NCI-H1417 treated with DMSO at 0.1 percent for 48 hours (cell line): Measurements from ENCODE around the gene MARK2.
A peak's percentile ranks its signal among the peaks of the same experiment; 100 is the strongest.

Source experiments
- DNase-seq: peaks from one replicate; lab custom pipeline; 2025; lab: John Stamatoyannopoulos, UW

The MARK2 gene

DNA sequence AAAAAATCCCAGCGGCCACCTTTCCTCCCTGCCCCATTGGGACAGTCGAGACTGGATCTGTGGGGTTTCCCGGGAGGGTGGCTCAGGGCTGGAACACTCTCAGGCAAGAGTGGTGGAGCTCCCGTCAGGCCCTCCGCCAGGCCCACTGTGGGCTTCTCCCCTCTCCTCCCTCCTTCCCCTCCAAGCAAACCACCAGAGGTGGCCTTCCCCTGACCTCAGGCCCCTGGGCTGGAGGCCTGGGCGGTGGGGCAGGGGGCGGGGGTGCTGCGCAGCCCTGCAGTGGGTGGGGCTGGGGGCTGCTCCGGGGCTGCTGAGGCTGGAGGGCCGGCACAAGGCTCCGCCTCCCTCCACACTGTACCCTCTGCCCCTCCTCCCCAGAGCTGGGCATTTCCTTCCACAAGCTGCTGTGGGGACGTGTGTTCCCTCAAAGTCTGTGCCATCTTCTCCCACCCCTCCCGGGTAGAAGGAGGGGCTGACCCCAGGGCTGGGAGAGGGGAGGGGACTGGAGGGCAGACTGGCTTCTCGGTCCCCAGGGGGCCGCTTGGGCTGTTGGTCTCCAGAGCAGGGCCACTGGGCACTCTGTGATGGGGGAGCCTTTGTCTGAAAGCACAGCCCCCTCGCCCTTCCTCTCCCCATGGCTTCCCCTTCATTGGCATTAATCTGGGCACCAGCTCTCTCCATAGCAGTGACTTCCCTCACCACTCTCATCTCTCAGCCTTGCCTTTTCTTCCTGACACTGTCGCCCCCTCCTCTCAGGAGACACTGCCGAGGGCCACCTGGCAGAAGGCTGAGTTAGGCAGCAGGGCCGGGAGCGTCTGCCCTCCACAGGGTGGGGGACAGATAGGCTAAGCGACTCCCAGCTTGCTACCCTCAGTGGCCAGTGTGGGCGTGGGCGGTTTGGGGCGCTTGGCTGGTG is 70.9 kb downstream of the MARK2 start:
- no peak for DNase-seq

DNA sequence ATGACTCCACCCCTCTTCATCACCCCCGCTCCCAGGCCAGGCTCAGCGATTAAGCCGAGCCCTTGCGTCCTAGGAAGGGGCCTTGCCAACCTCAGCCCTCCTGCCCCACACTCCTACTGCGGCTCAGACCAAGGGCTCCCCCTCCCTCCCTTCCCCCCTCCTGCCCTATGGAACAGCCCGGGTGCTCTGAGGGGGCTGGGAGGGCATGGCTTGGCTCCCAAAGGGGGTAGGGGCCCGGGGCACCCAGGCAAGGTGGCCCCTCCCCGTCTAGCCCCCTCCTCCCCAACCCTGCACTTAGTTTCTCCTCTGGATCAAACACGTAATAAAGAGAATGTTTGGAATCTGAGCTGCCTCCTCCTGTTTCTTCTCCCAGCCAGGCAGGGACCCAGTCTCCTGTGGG is 71.8 kb downstream of the MARK2 start:
- no peak for DNase-seq

DNA sequence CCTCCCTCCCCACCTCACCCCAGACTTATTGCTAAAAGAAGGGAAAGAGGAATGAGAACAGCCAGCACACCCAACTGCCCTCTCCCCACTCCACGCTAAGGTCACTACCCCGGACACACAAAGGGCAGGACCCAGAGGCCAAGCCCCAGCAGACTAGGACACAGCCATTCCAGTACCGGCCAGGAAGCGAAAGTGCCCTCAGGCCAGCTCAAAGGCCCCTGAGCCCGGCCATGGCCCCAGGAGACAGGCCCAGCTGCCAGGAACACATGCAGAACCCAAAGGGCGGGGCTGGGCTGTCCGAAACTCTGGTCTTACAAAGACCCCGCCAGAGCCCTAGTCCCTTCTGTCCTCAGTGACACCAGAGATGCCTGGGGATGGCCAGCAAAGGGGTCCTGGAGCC is 72.5 kb downstream of the MARK2 start:
- no peak for DNase-seq

DNA sequence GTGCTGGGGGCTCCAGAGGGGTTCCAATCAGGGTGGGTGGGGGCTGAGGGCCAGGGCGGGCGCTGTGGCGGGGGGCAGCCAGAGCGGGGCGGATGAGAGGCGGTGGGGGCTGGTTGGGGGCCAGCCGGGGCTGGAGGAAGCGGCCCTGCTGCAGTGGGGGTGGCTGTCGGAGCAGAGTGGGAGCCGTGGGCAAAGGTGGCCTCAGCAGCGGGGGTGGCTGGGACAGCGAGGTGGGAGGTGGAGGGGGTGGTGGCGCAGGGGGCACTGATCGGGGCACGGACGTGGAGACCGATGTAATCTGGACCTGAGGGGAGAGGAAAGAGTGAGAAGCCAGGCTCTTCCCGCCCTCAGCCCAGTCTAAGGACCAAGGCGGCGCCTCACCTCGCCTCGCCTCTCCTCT is 73.0 kb downstream of the MARK2 start:
- no peak for DNase-seq

DNA sequence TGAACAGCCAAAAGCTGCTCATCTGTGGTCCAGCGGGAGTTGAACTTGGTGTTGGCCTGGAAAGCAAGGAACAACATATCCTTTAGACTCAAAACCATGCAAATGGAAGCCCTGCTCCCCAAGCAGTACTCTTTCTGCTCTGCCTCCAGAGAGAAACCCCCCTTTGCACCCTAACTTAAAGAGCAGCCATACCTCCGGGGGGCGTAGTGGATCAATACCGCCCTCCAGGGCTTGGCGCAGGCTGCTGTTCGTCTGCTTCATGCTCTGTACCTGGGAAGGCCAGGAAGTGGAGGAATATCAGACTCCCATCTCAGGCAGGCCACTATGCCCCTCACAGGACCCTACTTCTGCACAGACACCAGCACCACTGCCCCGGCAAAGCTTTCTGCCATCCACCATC is 73.8 kb downstream of the MARK2 start:
- no peak for DNase-seq

DNA sequence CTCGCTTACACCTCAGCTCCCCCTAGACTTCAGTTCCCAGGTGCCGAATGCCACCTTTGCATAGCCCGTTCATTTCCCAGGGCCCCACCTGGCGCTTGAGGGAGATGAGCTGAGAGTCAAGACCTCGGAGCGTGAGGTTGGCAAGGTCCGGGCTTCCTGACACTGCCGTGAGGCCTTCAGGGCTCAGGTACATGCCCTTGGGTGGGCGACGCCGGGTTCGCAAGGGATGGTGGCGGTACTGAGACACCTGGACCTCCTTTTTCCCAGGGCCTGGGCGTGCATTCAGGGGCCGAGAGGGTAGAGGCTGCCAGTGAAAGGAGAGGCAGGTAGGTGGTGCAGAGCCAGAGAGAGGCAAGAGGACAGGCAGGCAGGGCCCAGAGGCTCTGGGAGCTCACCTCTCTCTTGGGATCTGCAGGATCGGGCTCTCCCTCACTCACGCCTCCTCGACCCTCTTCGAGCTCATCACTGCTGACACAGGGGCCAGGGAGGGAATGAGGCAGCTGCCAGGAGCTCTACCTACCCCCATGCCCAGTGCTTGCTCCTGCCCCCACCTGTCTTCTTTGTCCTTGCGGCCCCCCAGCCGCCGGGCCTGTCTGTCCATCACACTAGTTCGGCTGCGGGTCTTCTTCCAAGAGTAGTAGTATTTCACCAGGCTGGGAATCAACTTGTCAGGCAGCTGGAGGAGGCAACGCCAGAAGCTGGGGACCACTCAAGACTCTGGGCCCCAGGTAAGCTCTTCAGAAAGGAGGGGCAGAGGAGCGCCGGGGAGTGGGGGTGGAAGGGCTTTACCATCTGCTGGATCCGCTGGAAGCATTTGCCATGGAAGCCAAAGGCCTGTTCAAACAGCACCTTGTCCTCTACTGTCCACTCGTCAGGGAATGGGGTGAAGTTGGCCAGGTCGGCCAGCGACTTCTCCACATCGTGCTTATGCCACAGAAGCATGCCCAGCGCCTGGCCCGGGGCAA is 75.2 kb downstream of the MARK2 start:
- no peak for DNase-seq

DNA sequence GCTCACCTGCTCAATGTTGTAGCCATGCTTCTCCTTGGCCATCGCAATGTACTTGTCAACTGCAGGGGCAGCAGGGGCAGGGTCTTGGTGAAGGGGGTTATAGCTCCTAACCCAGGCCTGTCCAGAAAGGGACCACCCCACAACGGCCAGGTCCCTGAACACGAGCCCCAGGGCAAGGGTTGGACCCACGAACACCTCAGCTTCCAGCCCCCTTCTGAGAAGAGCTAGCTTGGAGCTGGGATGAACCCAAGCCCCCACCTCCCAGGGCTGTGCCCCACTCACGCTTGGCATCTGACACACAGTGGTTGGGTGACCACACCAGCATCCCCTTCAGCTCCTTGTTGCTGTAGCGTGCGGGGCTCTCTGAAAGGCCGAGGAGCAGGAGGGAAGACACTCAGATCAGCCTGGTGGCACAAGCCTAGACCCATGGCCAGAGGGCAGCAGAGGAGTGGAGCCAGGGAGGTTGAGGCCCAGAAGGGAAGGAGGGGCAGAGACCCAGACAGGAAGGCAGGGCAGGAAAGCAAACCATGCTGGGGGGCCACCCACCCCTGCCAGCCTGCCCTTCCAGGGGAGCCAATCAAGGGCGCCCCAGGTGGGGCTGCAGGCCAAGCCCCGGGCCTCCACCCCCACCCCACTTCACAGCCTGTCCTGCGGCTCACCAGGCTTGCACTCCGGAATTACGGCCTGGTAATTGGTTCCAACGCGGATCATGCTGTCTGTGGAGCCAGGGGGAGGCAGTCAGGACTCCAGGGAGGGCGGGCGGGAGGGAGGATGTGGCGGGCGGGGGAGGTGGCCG is 76.2 kb downstream of the MARK2 start:
- no peak for DNase-seq

DNA sequence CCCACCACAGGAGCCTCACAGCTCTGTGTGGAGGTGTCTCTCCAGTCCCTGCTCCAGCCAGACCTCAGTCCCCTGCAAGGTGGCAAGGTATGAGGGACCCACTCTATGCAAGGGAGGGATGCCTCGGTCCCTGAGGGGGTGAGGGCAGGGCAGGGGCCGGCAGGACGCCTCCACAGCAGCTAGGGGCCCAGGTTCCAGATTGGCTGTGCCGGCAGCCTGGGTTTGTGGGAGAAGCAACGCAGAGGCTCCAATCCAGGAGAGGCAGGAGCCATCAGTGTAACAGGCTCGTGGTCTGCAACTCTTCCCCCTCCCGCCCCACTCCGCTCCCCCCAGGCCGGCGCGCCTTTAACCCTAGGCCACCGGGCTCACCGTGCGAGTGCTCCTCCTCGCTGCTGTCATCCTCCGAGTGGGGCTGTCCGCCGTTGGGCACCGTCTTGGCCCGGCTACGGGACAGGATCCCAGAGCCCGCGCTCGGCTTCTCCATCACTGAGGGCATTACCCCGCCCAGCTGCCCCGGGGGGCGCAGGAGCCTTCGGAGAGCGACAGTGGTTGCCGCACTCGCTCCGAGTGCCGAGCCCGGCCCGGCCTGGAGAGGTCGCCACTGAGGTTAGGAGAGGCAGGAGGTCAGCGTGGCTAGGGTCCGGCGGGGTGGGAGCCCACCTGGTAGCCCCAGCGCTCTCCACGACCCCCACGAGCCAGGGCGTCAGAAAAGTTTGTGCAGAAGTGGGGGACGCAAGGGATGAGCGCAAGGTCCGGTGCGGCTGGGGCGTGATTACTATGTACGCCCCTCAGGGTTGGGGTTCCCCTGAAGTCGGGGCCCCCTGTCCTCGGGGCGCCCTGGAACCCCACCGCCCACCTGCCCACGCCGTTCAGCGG is 77.3 kb downstream of the MARK2 start:
- DNase-seq = peak; percentile 29

DNA sequence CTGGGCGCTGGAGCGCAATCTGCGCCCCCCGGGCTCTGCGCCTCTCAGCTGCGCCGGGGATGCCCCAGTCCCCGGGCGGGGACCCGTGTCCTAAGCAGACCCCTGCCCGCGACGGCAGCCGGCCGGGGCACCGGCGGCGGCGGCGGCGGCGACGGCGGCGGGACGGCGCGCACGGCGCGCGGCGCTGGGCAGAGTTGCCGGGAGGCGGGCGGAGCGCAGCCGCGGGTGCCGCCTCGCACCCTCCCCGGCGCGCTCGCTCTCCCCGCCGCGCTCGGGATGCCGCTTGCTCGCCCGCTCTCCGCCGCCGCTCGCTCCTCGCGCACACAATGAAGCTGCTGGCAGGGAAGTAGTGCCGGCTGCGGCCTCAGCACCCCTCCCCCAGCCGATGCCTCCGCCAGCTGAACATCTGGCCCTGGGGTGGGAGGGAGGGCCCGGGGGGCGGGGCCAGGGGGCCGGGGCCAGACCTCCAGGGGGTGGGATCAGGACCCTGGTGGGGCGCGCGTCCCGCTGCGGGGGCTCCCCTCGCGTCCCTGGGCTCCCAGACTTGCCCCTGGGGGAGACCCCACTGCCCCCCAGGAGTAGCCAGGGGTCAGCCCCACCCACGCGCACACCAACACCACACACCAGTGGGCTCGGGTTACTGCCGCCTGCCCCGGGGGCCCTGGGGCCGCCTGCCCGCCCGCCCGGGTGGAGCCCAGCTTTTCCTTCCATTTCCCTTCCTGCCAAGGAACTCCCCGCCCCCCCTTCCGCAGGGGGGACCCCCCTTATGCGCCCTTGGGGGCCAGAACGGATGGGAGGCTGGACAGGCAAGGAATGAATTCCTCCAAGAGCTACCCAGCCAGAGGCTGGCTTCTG is 78.2 kb downstream of the MARK2 start, which contains the start of gene RCOR2:
Gene RCOR2 (minus strand): TSS at position 328 of the 855 bp plus-strand sequence. CDS start 708 bp downstream, outside the sequence.
- DNase-seq = peak; percentile 56

DNA sequence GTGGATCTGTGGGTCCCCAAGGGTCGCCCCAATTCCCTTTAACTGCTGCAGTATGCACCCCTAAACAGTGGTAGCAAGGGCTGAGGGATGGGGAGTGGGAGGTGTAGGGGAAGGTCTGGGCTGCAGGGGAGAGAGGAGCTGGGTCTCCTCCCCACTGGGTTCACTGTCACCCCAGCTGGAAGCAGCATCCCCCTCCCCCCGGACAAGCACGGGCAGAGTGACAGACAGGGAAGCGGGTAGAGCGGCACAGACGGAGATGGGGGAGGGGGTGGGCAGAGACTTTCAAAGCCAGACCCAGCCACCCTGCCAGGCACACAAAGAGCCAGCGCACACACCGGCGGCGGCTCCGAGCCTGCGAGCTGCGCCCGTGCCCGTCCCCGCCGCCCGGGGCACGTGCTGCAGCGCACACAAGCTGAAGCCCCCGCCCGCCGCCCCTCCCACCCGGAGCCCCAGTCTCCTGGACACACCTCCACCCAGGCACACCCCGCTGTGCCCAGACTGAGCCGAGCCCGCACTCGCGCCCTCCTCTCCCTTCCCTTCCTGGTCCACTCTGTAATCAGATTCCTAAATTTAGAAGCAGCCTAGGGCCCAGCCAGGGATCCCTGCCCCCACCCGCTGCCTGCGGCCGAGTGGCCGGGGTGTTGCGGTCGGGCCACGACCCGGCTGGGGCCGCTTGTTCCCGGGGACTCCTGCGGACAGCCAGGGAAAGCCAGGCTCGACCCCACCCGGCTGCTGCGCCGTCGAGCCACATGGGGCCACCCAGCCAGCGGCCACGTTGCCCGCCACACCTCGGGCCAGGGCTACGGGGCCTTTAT is 79.0 kb downstream of the MARK2 start:
- peak; percentile 86 for DNase-seq

DNA sequence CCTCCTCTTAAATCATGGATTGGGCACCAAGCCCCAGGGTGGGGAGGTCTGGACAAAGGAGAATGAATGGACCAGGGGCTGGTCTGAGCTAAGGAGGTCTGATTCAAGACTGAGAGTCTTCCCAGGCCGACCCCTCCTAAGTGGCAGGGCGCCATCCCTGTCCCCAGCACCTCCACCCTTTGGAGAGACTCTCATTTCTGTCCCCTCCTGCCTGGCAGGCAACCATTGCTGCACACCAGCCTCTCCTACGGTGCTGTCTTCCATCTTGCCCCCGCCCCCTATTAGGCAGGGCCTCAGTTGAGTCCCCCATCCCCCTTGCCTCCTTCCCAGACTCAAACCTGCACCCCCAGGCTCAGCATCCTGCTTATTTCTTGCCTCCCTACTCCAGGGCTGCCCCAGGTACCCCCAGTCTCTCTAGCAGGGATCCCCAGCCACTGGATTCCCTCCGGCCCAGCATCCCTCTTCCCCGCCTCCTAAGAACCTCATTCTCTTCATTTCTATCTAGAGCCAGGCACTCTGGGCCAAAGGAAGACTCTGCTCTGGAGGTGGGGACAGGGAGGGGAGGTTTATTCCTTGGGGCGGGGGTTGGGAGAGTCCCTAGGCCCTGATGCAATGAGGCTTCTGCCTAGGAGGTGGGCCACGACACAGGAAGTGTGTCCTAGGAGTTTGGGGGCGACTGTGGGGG is 79.7 kb downstream of the MARK2 start:
- DNase-seq = no peak

DNA sequence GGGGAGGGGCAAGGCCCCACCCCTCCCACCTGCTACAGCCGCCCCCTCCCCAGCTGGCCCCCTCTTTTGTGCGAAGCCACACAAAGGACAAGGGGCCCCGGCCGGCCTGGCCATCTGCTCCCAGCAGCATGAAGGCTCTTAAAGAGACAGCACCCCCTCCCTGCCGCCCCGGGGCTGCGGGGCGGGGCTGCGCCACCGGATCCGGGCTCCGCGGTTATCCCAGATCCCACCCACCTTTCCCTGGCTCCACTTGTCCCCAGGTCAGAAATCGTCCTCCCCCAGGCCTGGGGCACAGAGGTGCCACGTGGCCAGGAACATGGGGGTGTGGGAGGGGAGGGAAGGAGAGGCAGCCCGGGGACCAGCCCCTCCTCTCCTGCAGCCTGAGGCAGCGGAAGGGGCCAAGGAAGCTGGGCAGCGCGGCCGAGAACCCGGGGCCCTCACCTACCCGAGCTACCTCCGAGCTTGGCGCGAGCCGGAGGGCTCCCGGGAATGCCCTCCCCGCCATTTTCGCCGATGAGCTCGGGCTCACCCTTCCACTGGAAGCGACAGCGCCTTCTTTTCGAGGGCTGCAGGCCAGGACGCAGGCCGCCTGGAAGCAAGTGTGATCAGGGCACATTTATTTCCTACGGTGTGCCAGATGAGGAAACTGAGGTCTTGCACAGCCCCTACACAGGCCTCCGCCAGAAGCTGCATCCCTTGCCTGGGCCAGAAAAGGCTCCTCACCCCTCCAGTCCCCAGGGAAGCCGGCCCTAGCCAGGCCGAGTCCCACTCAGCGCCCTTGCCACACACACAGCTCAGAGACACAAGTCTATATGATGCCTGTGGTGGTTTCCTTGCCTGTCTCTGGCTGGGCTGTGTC is 80.6 kb downstream of the MARK2 start:
- peak; percentile 68 for DNase-seq

DNA sequence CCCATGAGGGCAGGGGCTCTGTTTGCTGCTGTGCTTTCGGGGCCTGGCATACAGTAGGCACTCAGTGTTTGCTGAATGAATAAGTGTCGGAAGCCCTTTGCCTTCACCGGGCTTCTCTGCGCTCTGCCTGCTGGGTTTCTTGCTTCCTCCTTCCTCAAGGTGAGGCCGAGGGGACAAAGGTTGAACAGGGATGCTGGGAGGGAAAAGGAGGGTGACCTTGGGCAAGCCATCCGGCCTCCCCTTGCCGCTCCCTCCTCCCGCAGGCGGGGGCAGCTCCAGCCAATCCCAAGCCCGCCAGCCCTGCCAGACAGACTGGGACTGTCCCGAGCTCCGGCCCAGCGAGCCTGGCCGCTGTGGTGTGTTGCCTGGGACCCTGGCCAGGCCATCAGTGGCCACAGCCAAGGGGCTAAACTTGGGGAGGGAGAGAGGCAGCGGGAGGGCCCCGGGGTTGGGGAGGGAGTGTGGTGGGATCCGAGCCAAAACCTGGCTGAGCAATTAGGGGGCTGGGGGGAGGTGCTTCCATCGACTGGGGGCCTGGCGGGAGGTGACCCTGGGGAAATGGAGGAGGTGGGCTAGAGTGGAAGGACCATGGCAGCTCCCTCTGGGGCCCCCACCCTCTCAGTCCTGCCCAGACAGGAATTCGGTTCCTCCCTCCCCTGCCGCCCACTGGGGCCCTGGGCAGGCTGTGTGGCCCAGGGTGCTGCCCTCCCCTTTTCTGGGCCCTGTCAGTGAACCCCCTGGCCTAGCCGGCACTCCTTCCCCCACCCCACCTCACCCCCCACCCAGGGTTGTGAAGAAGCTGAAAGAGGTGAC is 81.4 kb downstream of the MARK2 start:
- DNase-seq = no peak

DNA sequence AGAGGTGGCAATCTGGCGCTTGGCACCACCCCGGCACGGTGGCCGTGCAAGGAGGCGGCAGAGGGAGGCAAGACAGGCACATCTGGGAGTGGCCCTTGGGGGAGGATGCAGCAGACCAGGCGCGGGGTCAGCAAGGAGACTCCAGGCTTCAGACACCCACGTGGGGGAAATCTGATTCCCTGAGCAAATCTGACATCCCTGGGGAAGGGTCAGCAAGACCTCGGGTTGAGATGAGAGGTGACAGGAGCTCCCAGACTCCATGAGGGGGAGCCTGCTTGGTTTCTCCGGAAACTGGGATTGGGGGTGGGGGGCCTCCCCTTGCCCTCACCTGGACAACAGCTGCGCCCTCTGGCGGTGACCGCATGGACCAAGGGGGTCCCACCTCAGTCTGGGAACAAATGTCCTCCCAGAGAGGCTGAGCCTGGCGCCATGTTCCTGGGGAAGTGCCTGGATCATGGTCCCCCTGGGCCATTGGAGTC is 82.1 kb downstream of the MARK2 start:
- no peak for DNase-seq

DNA sequence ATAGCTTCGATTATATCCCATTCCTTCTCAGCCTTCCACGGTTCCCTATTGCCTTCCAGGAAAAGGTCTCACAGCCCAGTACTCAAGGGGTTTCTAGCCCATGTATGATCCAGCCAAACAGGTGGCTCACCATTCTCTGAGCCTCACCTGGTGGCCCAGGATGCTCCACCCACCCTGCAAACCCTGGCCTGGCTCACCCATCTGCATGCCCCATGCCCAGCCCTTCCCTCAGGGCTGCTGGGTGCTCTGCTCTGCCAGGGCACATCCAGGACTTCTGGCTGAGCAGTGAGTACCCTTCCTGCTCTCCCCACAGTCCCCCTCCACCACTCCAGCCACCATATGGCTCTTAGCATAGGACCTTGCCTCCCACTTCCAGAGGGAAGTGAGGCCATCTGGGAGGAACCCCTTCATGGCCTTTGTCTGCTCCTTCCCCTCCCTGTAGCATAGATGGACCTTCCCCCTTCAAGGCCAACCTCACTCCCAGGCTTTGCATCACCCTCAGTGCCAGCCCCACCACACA is 83.8 kb downstream of the MARK2 start:
- no peak for DNase-seq

DNA sequence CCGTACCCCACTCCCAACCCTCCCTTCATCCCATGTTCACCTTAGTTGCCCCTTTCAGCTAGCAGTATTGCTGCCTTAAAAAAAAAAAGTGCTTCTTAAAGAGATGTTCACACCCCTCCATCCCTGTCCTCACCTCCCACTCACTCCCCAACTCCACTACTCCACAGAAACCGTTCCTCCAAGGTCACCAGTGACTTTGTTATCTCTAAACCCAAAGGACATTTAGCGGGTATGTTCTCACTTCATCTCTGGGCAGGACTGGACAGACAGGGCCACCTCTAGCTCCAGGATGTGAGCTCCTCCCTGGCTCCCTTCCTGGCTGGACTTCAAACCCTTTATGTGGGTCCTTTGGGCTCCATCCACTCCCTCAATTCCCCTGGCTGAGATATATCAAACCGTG is 84.4 kb downstream of the MARK2 start:
- DNase-seq = no peak
